Type B pancreatic cell (in vitro differentiated cells): ENCODE measurements around the gene USP15. TPM values are rescaled to one million over a fixed set of nuclear protein-coding genes. Genes with fewer than 3 reads are reported as not detected.

ENCODE experiments used
- DNase-seq: peaks from one replicate; pipeline ENCODE4 v3.0.0; 2021; ENCODE audit warnings: mixed read lengths; ENCODE audit not compliant: unreplicated experiment; ENCODE audit errors: extremely low spot score
- H3K27ac Mint-ChIP-seq: 2 replicates; pipeline ENCODE4 v1.8.0; 2021; ENCODE audit warnings: mild to moderate bottlenecking, mixed read lengths
- H3K27me3 Mint-ChIP-seq: 2 replicates; pipeline ENCODE4 v1.8.0; 2021; ENCODE audit warnings: mixed read lengths
- H3K36me3 Mint-ChIP-seq: 2 replicates; pipeline ENCODE4 v1.8.0; 2021; ENCODE audit warnings: mixed read lengths
- H3K4me1 Mint-ChIP-seq: one replicate; pipeline ENCODE4 v1.8.0; 2021; ENCODE audit warnings: mixed read lengths; ENCODE audit not compliant: unreplicated experiment
- H3K4me3 Mint-ChIP-seq: 2 replicates; pipeline ENCODE4 v1.8.0; 2021; ENCODE audit warnings: mild to moderate bottlenecking, mixed read lengths
- H3K9me3 Mint-ChIP-seq: 2 replicates; pipeline ENCODE4 v1.8.0; 2021; ENCODE audit warnings: mixed read lengths
- CTCF ChIP-seq: fragments of 200-600 bp; sonication (generic); conservative IDR thresholded peaks from 2 replicates; pipeline ENCODE4 v1.5.0; 2021; ENCODE audit warnings: antibody characterized with exemption, mild to moderate bottlenecking
- total RNA-seq: library from RNA; stranded (reverse); gene quantifications from 2 replicates; pipeline ENCODE4 v1.2.1, GENCODE V29; 2021; ENCODE audit warnings: low replicate concordance

Gene USP15
- total RNA-seq, 1 donor from 2014 or later = 47.5 TPM

- no peak overlapping the region for H3K4me3 Mint-ChIP-seq
- peaks cover 20% of the 10 kb centered on the region for H3K4me1 Mint-ChIP-seq
- no peak for DNase-seq
- H3K9me3 Mint-ChIP-seq = peaks cover 4% of the 10 kb centered on the region
- no peak for TF ChIP-seq CTCF
- no peaks in the 10 kb centered on the region for H3K36me3 Mint-ChIP-seq
- H3K27ac Mint-ChIP-seq = no peak overlapping the region
- no peaks in the 10 kb centered on the region for H3K27me3 Mint-ChIP-seq
Observed at GRCh38 chr12:62272936-62273552, 12.8 kb downstream of the USP15 start.

- Mint-ChIP-seq H3K27ac (no peak overlapping the region), H3K4me1 (peaks cover 20% of the 10 kb centered on the region), H3K27me3 (no peaks in the 10 kb centered on the region), H3K9me3 (peaks cover 4% of the 10 kb centered on the region), H3K36me3 (no peaks in the 10 kb centered on the region), H3K4me3 (no peak overlapping the region)
- TF ChIP-seq CTCF = no peak
- DNase-seq = no peak
Observed at GRCh38 chr12:62273724-62274380, 13.6 kb downstream of the USP15 start.

GRCh38 chr12:62278022-62278421 is 17.8 kb downstream of the USP15 start:
- Mint-ChIP-seq H3K9me3 (peaks cover 8% of the 10 kb centered on the region), H3K27ac (no peak overlapping the region), H3K4me1 (peaks cover 11% of the 10 kb centered on the region), H3K36me3 (peaks cover 5% of the 10 kb centered on the region), H3K27me3 (no peaks in the 10 kb centered on the region), H3K4me3 (no peak overlapping the region)
- no peak for DNase-seq
- no peak for TF ChIP-seq CTCF

- no peak overlapping the region for H3K27ac Mint-ChIP-seq
- H3K4me3 Mint-ChIP-seq = no peak overlapping the region
- peaks cover 8% of the 10 kb centered on the region for H3K9me3 Mint-ChIP-seq
Observed at GRCh38 chr12:62279058-62279457, 18.9 kb downstream of the USP15 start.

GRCh38 chr12:62279961-62280360 is 19.8 kb downstream of the USP15 start:
- TF ChIP-seq CTCF = no peak
- H3K36me3 Mint-ChIP-seq = peaks cover 5% of the 10 kb centered on the region
- DNase-seq = no peak
- peaks cover 7% of the 10 kb centered on the region for H3K9me3 Mint-ChIP-seq
- no peaks in the 10 kb centered on the region for H3K27me3 Mint-ChIP-seq
- no peak overlapping the region for H3K27ac Mint-ChIP-seq
- H3K4me3 Mint-ChIP-seq = no peak overlapping the region
- peaks cover 7% of the 10 kb centered on the region for H3K4me1 Mint-ChIP-seq

More at GRCh38 chr12:62279058-62279457, 18.9 kb downstream of the USP15 start:
- peaks cover 5% of the 10 kb centered on the region for H3K36me3 Mint-ChIP-seq
- DNase-seq = no peak
- no peaks in the 10 kb centered on the region for H3K27me3 Mint-ChIP-seq
- H3K4me1 Mint-ChIP-seq = peaks cover 11% of the 10 kb centered on the region
- no peak for TF ChIP-seq CTCF
